ENCODE data around the gene MMP17. TPM values are rescaled to one million over a fixed set of nuclear protein-coding genes. Genes with fewer than 3 reads are reported as not detected.
"Not testable (repeated sequence)": the region's sequence is repeated elsewhere in the genome, so short reads cannot be mapped to it uniquely, and the experiment has no call there.

Gene MMP17
- total and polyA plus RNA-seq, 2 of the 4 experiments (the other 2 are of a cell fraction): 1.4 to 11.8 TPM

DNA sequence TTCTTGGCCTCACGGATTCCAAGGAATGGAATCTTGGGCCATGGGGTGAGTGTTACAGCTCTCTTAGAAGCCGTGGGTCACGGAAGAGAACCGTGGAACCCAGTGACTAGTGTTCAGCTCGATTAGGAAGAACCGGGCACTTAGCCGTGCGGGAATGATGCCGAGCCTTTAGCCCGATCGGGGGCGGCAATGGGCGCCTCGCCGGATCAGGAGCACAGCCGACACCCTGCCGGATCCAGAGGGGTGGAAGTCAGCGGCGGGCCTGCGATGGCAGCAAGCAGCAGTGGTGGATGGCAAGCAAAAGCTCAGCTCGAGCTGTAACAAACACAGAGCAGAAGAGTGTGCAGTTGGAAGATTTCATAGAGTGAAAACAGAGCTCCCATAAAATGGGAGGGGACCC, 45.1 kb downstream of the MMP17 start:
- no peak for TF ChIP-seq CEBPB (IDR thresholded peaks at IDR 0.05; ENCODE audit: low read depth, low read length)
- TF ChIP-seq RFX5 (IDR thresholded peaks at IDR 0.05; ENCODE audit: low read depth, low read length): no peak
- TF ChIP-seq CHD1 (IDR thresholded peaks at IDR 0.05; ENCODE audit: low read depth, low read length): no peak
- no peak for TF ChIP-seq BHLHE40 (IDR thresholded peaks at IDR 0.05; ENCODE audit: low read depth, low read length)
- no peak for TF ChIP-seq CTCF (conservative IDR thresholded peaks at IDR 0.05; ENCODE audit: low read depth, low read length)
- TF ChIP-seq MAFK (IDR thresholded peaks at IDR 0.05; ENCODE audit: low read depth, low read length): no peak
- TF ChIP-seq POLR2A (IDR thresholded peaks at IDR 0.05; ENCODE audit: low read depth, low read length): no peak
- TF ChIP-seq SMC3 (IDR thresholded peaks at IDR 0.05; ENCODE audit: low read depth, low read length): no peak
- TF ChIP-seq MAZ (IDR thresholded peaks at IDR 0.05; ENCODE audit: borderline replicate concordance, low read depth, low read length): no peak
- ATAC-seq (ENCODE audit: low read depth) (no peak), DNase-seq (no peak)
- BruUV-seq (replicated peaks): no TSS peak
- Histone ChIP-seq H3K9me3 (ENCODE audit: control insufficient read depth, insufficient read depth, low read length) (peaks cover 2% of the 10 kb centered on the region; the same call in 1 of the 2 replicates), H2BK5ac (ENCODE audit: low read depth, low read length, poor library complexity, severe bottlenecking) (no peak overlapping the region), H2AK9ac (replicated peaks; ENCODE audit: low read depth, low read length, poor library complexity) (no peak overlapping the region), H3K4me2 (ENCODE audit: low read depth, low read length) (no peak overlapping the region), H3K27me3 (ENCODE audit: control insufficient read depth, insufficient read depth, low read length) (peaks cover 11% of the 10 kb centered on the region), H3K4me1 (ENCODE audit: control insufficient read depth, insufficient read depth, low read length) (peaks cover 4% of the 10 kb centered on the region; the same call in 1 of the 2 replicates), H3K9me1 (ENCODE audit: insufficient read depth, low read length) (peaks cover 5% of the 10 kb centered on the region), H3K56ac (ENCODE audit: extremely low read depth, insufficient read depth, low read length) (no peak overlapping the region), H3K79me1 (ENCODE audit: low read depth in 1 of 2, low read length in 2 of 2) (no peaks in the 10 kb centered on the region), H4K20me1 (ENCODE audit: insufficient read depth, low read length) (no peaks in the 10 kb centered on the region), H3K27ac (ENCODE audit: insufficient read depth, low read length) (no peak overlapping the region), H3K23ac (ENCODE audit: low read depth, low read length) (no peak overlapping the region), H2AFZ (replicated peaks; ENCODE audit: low read length, poor library complexity) (no peak overlapping the region), H3K9ac (ENCODE audit: low read depth, low read length) (no peak overlapping the region), H4K8ac (ENCODE audit: low read depth in 2 of 2, low read length in 2 of 2) (no peak overlapping the region), H4K5ac (ENCODE audit: low read depth, low read length) (no peak overlapping the region), H3K36me3 (ENCODE audit: control insufficient read depth, insufficient read depth, low read length) (no peaks in the 10 kb centered on the region), H3K4me3 (ENCODE audit: insufficient read depth, low read depth, low read length) (no peak overlapping the region), H2BK20ac (ENCODE audit: low read depth, low read length) (no peak overlapping the region), H4K91ac (ENCODE audit: insufficient read depth, low read depth, low read length) (no peak overlapping the region), H2BK120ac (ENCODE audit: low read depth, low read length) (no peak overlapping the region), H2AK5ac (ENCODE audit: low read depth, low read length) (no peak overlapping the region), H3K14ac (replicated peaks; ENCODE audit: low read depth, low read length) (no peak overlapping the region), H2BK15ac (ENCODE audit: low read depth, low read length) (no peak overlapping the region), H3K18ac (ENCODE audit: low read depth, low read length) (no peak overlapping the region), H3K4ac (ENCODE audit: low read depth, low read length) (no peak overlapping the region)
- in situ Hi-C loops (cut with MboI; ENCODE audit: low sequenced_read_pairs): no loop called here
- dilution Hi-C loops (cut with HindIII; ENCODE audit: low sequenced_read_pairs, unreplicated experiment): no loop called here
- 96% methylated on average over 15 of the region's 21 CpGs; no CpG with 5 or more reads in 1 of the 2 experiments for WGBS, 2 experiments (ENCODE audit: extremely low coverage in 2 of 2, insufficient read length in 1 of 2)
- ChIA-PET POLR2A (ENCODE audit: unreplicated experiment) (interaction anchor here (0.5 kb wide), 1 partner anchor 1070 kb away, joined by 7 read pairs; no protein-coding TSS in a partner anchor), CTCF (interaction anchor here (0.5 kb wide), 1 partner anchor 131 kb away, joined by 3 read pairs; no protein-coding TSS in a partner anchor)
- intact Hi-C loops (cut with micrococcal nuclease): no loop called here

- dilution Hi-C loops (cut with HindIII; ENCODE audit: low sequenced_read_pairs, unreplicated experiment); H2BK20ac ChIP-seq (ENCODE audit: low read depth, low read length): not testable (repeated sequence)
Measured at GRCh38 chr12:131874972-131875371, 46.8 kb downstream of the MMP17 start.

More at GRCh38 chr12:131874972-131875371, 46.8 kb downstream of the MMP17 start:
- WGBS, 2 experiments (ENCODE audit: extremely low coverage in 2 of 2, insufficient read length in 1 of 2): 50% methylated on average over 2 of the region's 6 CpGs; no CpG with 5 or more reads in 1 of the 2 experiments
- H3K14ac ChIP-seq (replicated peaks; ENCODE audit: low read depth, low read length); H3K18ac ChIP-seq (ENCODE audit: low read depth, low read length); H3K23ac ChIP-seq (ENCODE audit: low read depth, low read length); H2AK9ac ChIP-seq (replicated peaks; ENCODE audit: low read depth, low read length, poor library complexity); H3K9me1 ChIP-seq (ENCODE audit: insufficient read depth, low read length); H4K8ac ChIP-seq (ENCODE audit: low read depth in 2 of 2, low read length in 2 of 2); H3K4me2 ChIP-seq (ENCODE audit: low read depth, low read length); H3K79me1 ChIP-seq (ENCODE audit: low read depth in 1 of 2, low read length in 2 of 2); H4K91ac ChIP-seq (ENCODE audit: insufficient read depth, low read depth, low read length); H3K4me1 ChIP-seq (ENCODE audit: control insufficient read depth, insufficient read depth, low read length); H2AFZ ChIP-seq (replicated peaks; ENCODE audit: low read length, poor library complexity); H4K20me1 ChIP-seq (ENCODE audit: insufficient read depth, low read length); H3K9ac ChIP-seq (ENCODE audit: low read depth, low read length); H4K5ac ChIP-seq (ENCODE audit: low read depth, low read length); BruUV-seq (replicated peaks); CTCF ChIA-PET; DNase-seq; H2BK120ac ChIP-seq (ENCODE audit: low read depth, low read length); H2BK5ac ChIP-seq (ENCODE audit: low read depth, low read length, poor library complexity, severe bottlenecking); H3K4me3 ChIP-seq (ENCODE audit: insufficient read depth, low read depth, low read length); H3K36me3 ChIP-seq (ENCODE audit: control insufficient read depth, insufficient read depth, low read length); in situ Hi-C loops (cut with MboI; ENCODE audit: low sequenced_read_pairs); ATAC-seq (ENCODE audit: low read depth); H3K4ac ChIP-seq (ENCODE audit: low read depth, low read length); H2AK5ac ChIP-seq (ENCODE audit: low read depth, low read length); H3K27ac ChIP-seq (ENCODE audit: insufficient read depth, low read length); H2BK15ac ChIP-seq (ENCODE audit: low read depth, low read length); H3K56ac ChIP-seq (ENCODE audit: extremely low read depth, insufficient read depth, low read length); POLR2A ChIA-PET (ENCODE audit: unreplicated experiment); intact Hi-C loops (cut with micrococcal nuclease); H3K9me3 ChIP-seq (ENCODE audit: control insufficient read depth, insufficient read depth, low read length): not testable (repeated sequence)
- H3K27me3 ChIP-seq (ENCODE audit: control insufficient read depth, insufficient read depth, low read length): peaks cover 17% of the 10 kb centered on the region
